ENCODE results near the gene CCDC9. TPM values are rescaled to one million over a fixed set of nuclear protein-coding genes. Genes with fewer than 3 reads are reported as not detected.
A peak's percentile ranks its signal among the peaks of the same experiment; 100 is the strongest.

Gene CCDC9
- total RNA-seq, 2 donors from 2014 or later: 27.9 to 48.7 TPM

DNA sequence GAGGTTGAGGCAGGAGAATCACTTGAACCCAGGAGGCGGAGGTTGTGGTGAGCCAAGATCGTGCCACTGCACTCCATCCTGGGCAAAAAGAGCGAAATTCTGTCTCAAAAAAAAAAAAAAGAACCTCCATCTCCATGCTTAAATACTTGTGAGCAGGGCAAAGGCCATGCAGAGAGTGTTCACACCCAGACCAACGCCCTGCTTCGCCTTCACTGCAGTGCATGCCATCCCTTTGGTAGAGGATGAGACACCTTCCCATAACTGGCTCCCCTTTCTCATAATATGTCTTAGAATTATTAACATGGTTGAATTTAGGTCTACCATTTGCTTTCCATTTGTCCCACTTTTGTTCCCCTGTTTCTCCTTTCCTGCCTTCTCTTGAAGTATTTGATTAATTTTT lies 40.7 kb upstream of the CCDC9 start:
- intact Hi-C loops (cut with DNase I): no loop called here
- H3K36me3 ChIP-seq: no peaks in the 10 kb centered on the region
- WGBS: 96% methylated on average over 5 of the region's 5 CpGs
- DNase-seq (ENCODE audit: low spot score): no peak
- TF ChIP-seq CTCF (IDR thresholded peaks at IDR 0.05) (no peak), POLR2A (IDR thresholded peaks at IDR 0.05) (no peak), POLR2AphosphoS5 (IDR thresholded peaks at IDR 0.05) (no peak)
- no peak overlapping the region for H3K4me3 ChIP-seq
- no peaks in the 10 kb centered on the region for H3K4me1 ChIP-seq (replicated peaks)
- no peak overlapping the region for H3K27ac ChIP-seq
- H3K27me3 ChIP-seq (replicated peaks; ENCODE audit: insufficient read depth): no peaks in the 10 kb centered on the region
- H3K9me3 ChIP-seq: no peaks in the 10 kb centered on the region

DNA sequence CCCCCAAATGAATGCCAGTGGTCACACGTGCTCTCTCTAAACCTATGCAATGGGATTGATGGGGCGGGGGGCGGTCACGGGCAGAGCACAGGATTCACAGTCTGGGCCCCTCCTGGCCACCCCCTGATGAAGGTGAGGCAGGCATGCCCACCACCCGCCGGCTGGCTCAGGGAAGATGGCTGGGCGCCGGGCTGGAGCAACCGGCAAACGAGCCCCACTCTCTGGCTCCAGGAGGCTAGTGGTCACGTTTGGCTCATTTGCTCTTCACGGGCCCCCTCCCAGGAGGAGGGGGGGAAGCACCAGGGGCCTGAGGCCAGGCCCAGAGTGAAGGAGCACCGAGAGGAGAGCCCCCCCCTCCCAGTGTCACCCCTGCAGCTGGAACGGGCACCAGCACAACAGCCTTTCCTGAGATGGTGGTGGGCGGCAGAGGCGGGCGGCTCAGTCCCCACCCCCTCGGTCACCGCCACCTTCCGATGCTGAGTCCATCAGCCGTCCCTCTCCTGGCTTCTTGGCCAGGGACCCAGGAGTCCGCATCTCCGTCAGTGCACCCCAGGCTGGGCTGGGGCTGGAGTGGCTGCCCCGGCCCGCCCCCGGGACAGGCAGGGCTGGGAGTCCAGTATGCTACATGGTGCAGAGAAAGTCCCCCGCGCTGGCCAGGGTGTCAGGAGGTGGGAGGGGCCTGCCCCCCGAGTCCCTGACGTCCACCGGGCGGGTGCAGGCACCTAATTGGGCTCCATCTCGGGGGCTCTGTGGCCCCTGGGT lies 35.1 kb upstream of the CCDC9 start:
- H3K4me1 ChIP-seq (replicated peaks): no peaks in the 10 kb centered on the region
- no peak for TF ChIP-seq CTCF (IDR thresholded peaks at IDR 0.05)
- no peak for TF ChIP-seq POLR2A (IDR thresholded peaks at IDR 0.05)
- no peak for TF ChIP-seq POLR2AphosphoS5 (IDR thresholded peaks at IDR 0.05)
- 74% methylated on average over 17 of the region's 33 CpGs for WGBS
- no peaks in the 10 kb centered on the region for H3K27me3 ChIP-seq (replicated peaks; ENCODE audit: insufficient read depth)
- H3K4me3 ChIP-seq: no peak overlapping the region
- no peak overlapping the region for H3K27ac ChIP-seq
- no peak for DNase-seq (ENCODE audit: low spot score)
- intact Hi-C loops (cut with DNase I): no loop called here
- no peaks in the 10 kb centered on the region for H3K9me3 ChIP-seq
- H3K36me3 ChIP-seq: no peaks in the 10 kb centered on the region

DNA sequence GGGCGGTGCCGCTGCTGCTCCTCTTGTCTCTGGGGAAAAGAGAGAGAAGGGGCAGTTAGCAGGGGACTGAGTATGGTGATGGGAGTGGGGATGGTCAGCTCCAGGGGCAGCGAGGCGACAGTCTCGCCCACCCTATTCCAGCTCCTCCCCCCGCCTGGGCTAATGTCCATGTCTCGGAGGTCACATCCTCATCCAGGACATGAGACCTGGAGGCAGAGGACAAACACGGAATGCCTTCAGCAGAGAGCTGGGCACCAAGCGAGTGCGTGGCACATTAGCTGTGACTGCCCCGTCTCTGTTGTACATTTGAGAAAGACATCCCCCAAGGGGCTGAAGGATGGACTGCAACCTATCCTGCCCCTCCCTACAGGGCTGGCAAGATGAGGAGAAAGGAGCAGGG lies 34.4 kb upstream of the CCDC9 start:
- no peaks in the 10 kb centered on the region for H3K27me3 ChIP-seq (replicated peaks; ENCODE audit: insufficient read depth)
- H3K27ac ChIP-seq: no peak overlapping the region
- TF ChIP-seq POLR2AphosphoS5 (IDR thresholded peaks at IDR 0.05): no peak
- no peak for TF ChIP-seq CTCF (IDR thresholded peaks at IDR 0.05)
- no peak for TF ChIP-seq POLR2A (IDR thresholded peaks at IDR 0.05)
- WGBS: 88% methylated on average over 11 of the region's 11 CpGs
- intact Hi-C loops (cut with DNase I): no loop called here
- no peak for DNase-seq (ENCODE audit: low spot score)
- no peaks in the 10 kb centered on the region for H3K9me3 ChIP-seq
- peaks cover 6% of the 10 kb centered on the region for H3K4me1 ChIP-seq (replicated peaks)
- no peaks in the 10 kb centered on the region for H3K36me3 ChIP-seq
- H3K4me3 ChIP-seq: no peak overlapping the region

- Histone ChIP-seq H3K36me3 (no peaks in the 10 kb centered on the region), H3K9me3 (no peaks in the 10 kb centered on the region), H3K4me3 (peak overlapping the region; percentile 45 to 46), H3K4me1 (replicated peaks) (peaks cover 12% of the 10 kb centered on the region), H3K27ac (peak overlapping the region; percentile 98 to 99), H3K27me3 (replicated peaks; ENCODE audit: insufficient read depth) (no peaks in the 10 kb centered on the region)
- WGBS: 3% methylated on average over 47 of the region's 59 CpGs
- intact Hi-C loops (cut with DNase I): no loop called here
- peak; percentile 83 for DNase-seq (ENCODE audit: low spot score)
- TF ChIP-seq POLR2AphosphoS5 (IDR thresholded peaks at IDR 0.05): peak; percentile 71
- TF ChIP-seq POLR2A (IDR thresholded peaks at IDR 0.05): peak; percentile 100
- peak; percentile 45 to 91 (median 77) for TF ChIP-seq CTCF (IDR thresholded peaks at IDR 0.05)
These were observed 30.4 kb upstream of the CCDC9 start for GRCh38 chr19:47225746-47226425.

Data from prostate gland (tissue), 2 donors.